ENCODE results near the gene TUBA3C.
"Not testable (repeated sequence)": the region's sequence is repeated elsewhere in the genome, so short reads cannot be mapped to it uniquely, and the experiment has no call there.

- TF ChIP-seq CTCF (conservative IDR thresholded peaks at IDR 0.05); EZH2 (IDR thresholded peaks at IDR 0.05; ENCODE audit: low read depth): not testable (repeated sequence)
These were observed 25.8 kb upstream of the TUBA3C start for GRCh38 chr13:19207413-19207812.
